Measurements from ENCODE around the gene SCMH1.

GRCh38 chr1:41017141-41018017 is 224.7 kb downstream of the SCMH1 start:
- TF ChIP-seq POLR2A (IDR thresholded peaks at IDR 0.05; ENCODE audit: low read length): no peak
- no peak for TF ChIP-seq GATA1 (IDR thresholded peaks at IDR 0.05; ENCODE audit: low read depth, low read length)
